ENCODE data around the gene CDC42EP2. TPM values are rescaled to one million over a fixed set of nuclear protein-coding genes. Genes with fewer than 3 reads are reported as not detected.

The CDC42EP2 gene
- 1 to 10 TPM in 3 of 4 donors, not detected in 1; 2.5 to 4.2 (median 3.4) TPM for total RNA-seq

DNA sequence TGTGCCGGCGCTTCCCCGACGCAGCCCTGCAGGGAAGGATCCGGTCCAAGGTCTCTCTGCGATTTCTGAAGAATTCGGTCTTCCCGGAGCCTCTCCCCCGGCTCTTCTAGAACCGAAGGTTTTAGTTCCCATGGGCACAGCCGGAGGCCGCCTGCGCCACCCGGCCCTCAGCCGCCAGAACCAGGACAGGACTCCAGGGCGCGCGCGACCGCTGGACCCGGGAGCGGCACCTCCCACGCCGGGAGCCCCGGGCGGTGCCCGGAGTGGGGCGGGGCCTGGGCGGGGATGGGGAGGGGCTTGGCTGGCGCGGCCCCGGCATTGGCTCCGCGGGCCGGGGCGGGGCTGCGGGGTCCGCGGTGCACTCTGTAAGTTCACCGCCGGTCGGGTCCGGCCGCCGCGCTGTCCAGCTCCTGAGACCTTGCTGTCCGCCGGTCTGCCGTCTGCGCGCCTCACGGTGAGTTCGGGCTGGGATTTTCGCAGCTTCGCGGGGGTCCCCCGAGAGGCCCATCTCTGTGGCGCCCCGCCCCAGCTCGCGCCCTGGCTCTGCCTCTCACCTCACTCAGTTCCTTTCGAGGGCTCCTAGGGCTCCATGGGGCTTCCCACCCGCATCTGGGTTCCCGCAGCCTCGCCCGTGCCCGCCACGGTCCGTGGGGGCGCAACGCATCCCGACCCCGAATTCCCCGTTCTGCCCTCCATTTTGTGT is at the start of gene CDC42EP2:
Gene CDC42EP2 (plus strand): TSS at position 366 of the 703 bp plus-strand sequence. CDS start 6,033 bp downstream, outside the sequence.
- WGBS, 2 donors, result 1% methylated on average over 18 to 28 of the region's 74 CpGs
- DNase-seq (ENCODE audit: low spot score in 2 of 2), result peak; percentile 68 to 96
- H3K4me3 ChIP-seq (ENCODE audit: low read depth, poor library complexity, severe bottlenecking), result peak within 1 kb of the TSS; percentile 49
- intact Hi-C loops (cut with DNase I; ENCODE audit: low total_unique reads), result loop anchor here (5.0 kb wide), 1 partner anchor 37 kb away; no protein-coding TSS in a partner anchor
- TF ChIP-seq, protein P1, sequence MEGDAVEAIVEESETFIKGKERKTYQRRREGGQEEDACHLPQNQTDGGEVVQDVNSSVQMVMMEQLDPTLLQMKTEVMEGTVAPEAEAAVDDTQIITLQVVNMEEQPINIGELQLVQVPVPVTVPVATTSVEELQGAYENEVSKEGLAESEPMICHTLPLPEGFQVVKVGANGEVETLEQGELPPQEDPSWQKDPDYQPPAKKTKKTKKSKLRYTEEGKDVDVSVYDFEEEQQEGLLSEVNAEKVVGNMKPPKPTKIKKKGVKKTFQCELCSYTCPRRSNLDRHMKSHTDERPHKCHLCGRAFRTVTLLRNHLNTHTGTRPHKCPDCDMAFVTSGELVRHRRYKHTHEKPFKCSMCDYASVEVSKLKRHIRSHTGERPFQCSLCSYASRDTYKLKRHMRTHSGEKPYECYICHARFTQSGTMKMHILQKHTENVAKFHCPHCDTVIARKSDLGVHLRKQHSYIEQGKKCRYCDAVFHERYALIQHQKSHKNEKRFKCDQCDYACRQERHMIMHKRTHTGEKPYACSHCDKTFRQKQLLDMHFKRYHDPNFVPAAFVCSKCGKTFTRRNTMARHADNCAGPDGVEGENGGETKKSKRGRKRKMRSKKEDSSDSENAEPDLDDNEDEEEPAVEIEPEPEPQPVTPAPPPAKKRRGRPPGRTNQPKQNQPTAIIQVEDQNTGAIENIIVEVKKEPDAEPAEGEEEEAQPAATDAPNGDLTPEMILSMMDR (IDR thresholded peaks at IDR 0.05), result no peak
- no peak for TF ChIP-seq POLR2A (IDR thresholded peaks at IDR 0.05)

GRCh38 chr11:65266210-65266609 is 48.5 kb upstream of the CDC42EP2 start:
- TF ChIP-seq, protein P1 (IDR thresholded peaks at IDR 0.05), result no peak
- TF ChIP-seq POLR2A (IDR thresholded peaks at IDR 0.05), result no peak
- 93 to 95% methylated on average over 2 of the region's 2 CpGs for WGBS, 2 donors
- no peak for DNase-seq (ENCODE audit: low spot score in 2 of 2)
- no peak overlapping the region for H3K4me3 ChIP-seq (ENCODE audit: low read depth, poor library complexity, severe bottlenecking)
- intact Hi-C loops (cut with DNase I; ENCODE audit: low total_unique reads), result no loop called here

DNA sequence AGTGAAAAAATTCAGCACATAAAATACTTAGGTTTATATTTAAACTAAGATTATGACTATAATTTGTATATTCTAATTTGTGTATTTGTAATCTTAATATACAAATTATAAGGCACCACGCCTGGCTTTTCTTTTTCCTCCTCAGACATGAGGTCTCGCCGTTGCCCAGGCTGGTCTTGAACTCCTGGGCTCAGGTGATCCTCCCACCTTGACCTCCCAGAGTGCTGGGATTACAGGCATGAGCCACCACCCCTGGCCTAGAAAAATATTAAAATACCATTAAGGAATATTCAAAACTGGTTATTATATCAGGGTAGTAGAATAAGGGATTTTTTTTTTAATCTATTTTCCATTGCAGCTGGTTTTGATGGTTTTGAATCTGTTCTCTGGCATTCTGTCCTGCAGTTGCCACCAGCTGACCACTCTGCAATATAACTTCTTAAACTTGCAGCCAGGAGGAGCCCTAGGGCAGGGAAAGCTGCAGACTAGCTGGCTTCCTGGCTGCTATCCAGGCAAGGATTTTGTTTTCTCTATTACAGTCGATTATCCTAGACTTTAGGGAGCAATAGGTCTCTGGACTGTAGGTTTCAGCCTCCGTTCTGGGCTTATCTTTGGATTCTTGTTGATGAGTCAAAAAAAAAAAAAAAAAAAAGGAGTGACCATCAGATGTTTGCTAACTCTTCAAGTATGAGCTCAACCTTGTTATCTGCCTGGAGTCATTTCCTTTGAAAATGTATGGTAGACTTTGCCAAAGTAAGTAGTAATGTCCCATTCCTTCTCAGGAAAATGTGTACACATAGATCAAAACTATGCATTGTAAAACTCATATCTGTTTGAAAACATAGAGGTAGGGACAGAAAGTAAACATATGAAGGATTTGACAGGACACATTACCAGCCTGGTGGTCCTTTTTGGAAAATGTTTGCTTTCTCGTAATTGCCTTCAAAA is 39.7 kb upstream of the CDC42EP2 start:
- WGBS, 2 donors, result 54 to 59% methylated on average over 6 of the region's 6 CpGs
- no peak overlapping the region for H3K4me3 ChIP-seq (ENCODE audit: low read depth, poor library complexity, severe bottlenecking)
- no peak for TF ChIP-seq POLR2A (IDR thresholded peaks at IDR 0.05)
- TF ChIP-seq, protein P1 (IDR thresholded peaks at IDR 0.05), result peak in 1 of 3 donors; percentile 75
- intact Hi-C loops (cut with DNase I; ENCODE audit: low total_unique reads), result loop anchor here (5.0 kb wide), 1 partner anchor 42 kb away; no protein-coding TSS in a partner anchor
- peak; percentile 77 to 91 for DNase-seq (ENCODE audit: low spot score in 2 of 2)

DNA sequence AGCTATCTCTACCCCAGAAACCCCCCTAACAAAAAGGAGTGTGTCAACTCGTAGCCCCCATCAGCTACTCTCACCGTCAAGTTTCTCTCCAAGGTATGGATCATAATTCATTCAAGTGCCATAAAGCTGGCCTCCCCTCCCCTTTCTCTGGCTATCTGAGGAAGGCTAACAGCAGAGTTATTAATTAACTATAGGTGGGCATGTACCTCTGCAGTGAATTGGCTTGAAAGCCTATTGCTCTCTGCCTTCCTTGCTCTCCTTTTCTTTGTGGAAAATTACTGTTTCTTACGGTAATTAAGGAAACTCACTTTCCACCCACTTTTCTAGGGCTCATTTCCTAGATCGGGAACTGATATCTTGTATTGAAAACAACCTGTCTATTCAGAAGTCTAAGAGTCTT is 38.8 kb upstream of the CDC42EP2 start:
- 87 to 88% methylated on average over 4 of the region's 4 CpGs for WGBS, 2 donors
- no peak overlapping the region for H3K4me3 ChIP-seq (ENCODE audit: low read depth, poor library complexity, severe bottlenecking)
- TF ChIP-seq POLR2A (IDR thresholded peaks at IDR 0.05), result no peak
- TF ChIP-seq, protein P1 (IDR thresholded peaks at IDR 0.05), result no peak
- intact Hi-C loops (cut with DNase I; ENCODE audit: low total_unique reads), result loop anchor here (5.0 kb wide), 1 partner anchor 41 kb away; no protein-coding TSS in a partner anchor
- DNase-seq (ENCODE audit: low spot score in 2 of 2), result no peak

DNA sequence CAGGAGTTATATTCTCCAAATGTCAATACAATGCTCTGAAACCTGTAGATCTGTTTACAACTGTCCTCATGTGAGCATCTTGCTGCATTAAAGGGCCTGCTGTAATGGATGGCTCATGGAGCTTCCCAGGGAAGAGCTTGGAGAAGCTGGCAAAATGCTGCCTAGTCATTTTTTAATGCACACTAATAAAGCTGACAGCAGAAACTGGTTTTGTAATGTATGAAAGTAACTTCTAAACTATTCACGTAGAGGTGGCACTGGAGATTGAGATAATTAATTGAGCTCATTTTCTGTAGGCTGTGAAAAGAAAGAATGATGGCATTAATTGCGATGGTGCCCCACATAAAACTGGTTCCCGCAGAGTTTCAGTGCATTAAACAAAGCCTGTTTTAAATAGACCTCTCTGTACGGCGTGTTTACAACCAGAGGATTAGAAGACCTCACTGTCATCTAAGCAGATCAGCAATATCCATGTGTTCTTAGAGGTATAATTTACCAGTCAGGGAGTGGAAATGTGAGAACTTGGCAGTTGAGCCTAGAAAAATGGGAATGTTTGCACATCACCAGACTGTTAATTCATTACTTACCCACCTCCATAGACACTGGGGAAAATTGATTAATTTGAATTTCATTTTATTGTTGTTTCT is 36.9 kb upstream of the CDC42EP2 start:
- DNase-seq (ENCODE audit: low spot score in 2 of 2), result no peak
- no peak overlapping the region for H3K4me3 ChIP-seq (ENCODE audit: low read depth, poor library complexity, severe bottlenecking)
- intact Hi-C loops (cut with DNase I; ENCODE audit: low total_unique reads), result loop anchor here (5.0 kb wide), 1 partner anchor 40 kb away; no protein-coding TSS in a partner anchor
- TF ChIP-seq, protein P1 (IDR thresholded peaks at IDR 0.05), result no peak
- TF ChIP-seq POLR2A (IDR thresholded peaks at IDR 0.05), result no peak
- WGBS, 2 donors, result 92 to 94% methylated on average over 5 of the region's 5 CpGs

Data from lower leg skin (tissue), 4 donors.